ENCODE measurements around the gene GPC6. TPM values are rescaled to one million over a fixed set of nuclear protein-coding genes. Genes with fewer than 3 reads are reported as not detected.

The GPC6 gene
- total RNA-seq, 1 donor from 2014 or later, result 15.6 TPM

DNA sequence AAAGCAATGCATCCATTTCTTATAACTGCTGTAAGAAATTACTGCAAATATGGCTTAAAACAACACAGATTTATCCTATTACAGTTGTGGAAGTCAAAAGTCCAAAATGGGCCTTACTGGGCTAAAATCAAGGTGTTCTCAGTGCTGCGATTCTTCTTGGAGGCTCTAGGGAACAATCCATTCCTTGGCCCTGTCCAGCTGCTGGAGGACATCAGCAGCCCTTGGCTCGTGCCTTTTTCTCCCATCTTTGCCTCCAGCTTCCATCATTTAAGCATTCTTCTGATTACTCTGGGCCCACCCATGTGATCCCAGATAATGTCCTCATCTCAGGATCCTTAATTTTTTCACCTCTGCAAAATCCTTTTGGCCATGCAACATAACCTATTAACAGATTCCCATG is 645.8 kb downstream of the GPC6 start:
- DNase-seq (ENCODE audit: low spot score) (no peak), ATAC-seq (no peak)

DNA sequence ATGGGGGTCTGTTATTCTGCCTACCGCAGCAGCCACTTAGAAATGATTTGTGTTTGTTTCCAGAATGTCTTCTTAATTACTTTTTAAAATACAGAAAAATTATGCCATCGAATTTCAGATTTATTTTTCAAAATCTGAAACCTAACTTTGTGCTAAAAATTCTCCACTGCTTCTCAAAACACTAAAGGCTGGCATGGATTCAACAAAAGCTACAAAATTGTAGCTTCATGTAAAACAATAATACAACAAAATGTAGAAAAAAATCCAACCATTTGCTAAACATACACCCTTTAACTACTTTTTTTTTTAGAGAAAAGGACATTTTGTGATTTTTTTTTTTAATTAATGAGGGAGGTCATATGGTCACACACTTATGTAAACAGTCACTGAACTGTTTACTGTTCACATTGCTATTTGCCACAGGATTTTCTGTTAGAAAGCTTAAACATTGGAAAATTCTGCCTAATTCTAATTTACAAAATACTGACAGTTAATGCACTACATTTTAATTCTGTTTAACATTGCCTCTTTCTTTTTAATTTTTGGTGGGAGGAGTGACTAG is 646.3 kb downstream of the GPC6 start:
- no peak for DNase-seq (ENCODE audit: low spot score)
- ATAC-seq, result no peak

DNA sequence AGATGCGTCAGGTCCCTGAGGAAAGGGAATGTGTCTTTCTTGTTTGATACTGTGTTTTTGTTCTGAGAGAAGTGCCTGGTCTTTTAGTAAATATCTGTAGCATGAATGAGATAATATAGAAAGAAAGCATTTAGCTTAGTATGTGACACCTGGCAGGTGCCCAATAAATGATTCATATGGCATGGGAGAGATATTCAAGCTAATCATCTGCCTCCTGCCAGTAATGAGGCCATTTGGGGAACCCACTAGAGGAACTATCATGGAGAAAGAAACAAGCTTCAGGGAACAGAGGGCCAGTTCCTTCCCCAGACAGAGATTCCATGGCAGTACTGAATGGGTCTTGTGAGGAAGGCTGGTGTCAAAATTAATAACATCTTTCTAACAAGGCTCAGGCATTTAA is 648.9 kb downstream of the GPC6 start:
- DNase-seq (ENCODE audit: low spot score), result no peak
- no peak for ATAC-seq

DNA sequence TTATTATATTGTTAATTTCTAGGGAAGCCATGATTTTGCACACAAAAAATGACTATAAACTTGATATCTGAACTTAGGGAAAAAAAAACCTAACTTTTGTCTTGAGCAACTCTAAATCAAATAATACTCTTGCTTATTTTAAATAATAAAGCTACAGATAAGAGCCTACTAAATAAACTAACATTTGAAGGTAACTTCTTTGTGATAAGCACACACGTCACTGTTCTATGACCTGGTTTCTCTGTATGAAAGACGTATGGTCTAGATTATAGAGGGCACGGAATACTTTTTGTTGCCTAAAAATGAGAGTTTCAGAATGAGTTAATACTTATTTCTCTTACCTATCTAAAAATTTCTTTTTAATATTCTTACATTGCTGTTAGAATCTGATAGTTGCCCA is 649.6 kb downstream of the GPC6 start:
- ATAC-seq, result no peak
- DNase-seq (ENCODE audit: low spot score), result no peak

DNA sequence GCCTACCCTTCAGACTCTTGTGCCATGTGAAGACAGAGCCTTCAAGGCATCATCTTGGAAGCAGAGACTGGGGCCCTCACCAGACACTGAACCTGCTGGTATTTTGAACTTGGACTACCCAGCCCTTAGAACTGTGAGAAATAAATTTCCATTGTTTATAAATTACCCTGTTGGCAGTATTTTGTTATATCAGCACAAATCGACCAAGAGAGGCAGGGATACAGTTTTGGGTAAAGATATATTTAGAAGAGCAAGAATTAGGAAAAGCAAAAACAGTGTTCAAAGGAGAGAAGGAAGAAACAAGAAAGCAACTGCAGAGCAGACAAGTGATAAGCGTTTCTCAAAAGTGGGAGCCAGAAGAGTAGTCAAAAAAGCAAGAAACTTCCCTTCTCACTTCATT is 652.1 kb downstream of the GPC6 start:
- no peak for DNase-seq (ENCODE audit: low spot score)
- no peak for ATAC-seq

- ATAC-seq, result no peak
- DNase-seq (ENCODE audit: low spot score), result no peak
Measured at GRCh38 chr13:93881411-93881810, 654.8 kb downstream of the GPC6 start.

DNA sequence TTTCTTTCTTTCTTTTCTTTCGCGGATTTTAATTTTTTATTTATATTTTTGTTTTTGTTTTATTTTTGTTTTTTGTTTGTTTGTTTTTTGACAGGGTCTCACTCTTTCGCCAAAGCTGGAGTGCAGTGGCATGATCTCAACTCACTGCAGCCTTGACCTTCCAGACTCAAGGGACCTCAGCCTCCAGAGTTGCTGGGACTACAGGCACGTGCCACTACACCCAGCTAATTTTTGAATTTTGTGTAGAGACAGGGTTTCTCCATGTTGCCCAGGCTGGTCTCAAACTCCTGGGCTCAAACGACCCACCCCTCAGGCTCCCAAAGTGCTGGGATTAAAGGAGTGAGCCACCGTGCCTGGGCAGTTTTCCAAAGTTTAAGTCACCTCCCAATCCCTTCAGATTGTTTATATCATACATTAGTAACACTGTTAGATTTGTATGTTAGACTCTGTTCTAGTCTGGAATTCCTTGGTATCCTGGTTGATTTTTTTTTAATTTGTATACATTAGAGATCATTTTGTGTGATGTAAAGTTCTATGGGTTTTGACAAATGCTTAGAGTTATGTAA is 655.6 kb downstream of the GPC6 start:
- ATAC-seq, result no peak
- no peak for DNase-seq (ENCODE audit: low spot score)

DNA sequence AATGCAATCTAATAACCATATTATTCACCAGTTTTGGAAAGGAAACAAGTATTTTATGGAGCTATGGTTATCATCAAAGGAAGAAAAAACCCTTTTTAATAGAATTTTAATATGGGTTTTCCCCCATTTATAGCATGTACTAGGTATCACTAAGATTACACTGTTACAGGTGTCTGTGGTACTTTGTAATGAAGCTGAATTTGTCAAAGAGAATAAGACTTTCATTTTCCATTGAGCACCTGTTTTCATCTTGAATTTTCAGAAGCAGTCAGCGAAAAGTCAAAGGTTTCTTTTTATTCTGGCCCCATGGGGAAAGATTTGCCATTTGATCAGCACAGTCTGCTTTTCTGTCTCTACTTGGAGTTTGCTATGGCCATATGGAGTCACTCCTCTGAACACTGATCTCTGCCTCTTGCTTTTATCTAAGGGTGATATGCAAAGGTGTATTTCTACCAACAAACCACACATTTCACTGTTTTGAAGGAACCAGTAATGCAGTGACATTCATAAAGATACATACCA is 662.9 kb downstream of the GPC6 start:
- no peak for DNase-seq (ENCODE audit: low spot score)
- no peak for ATAC-seq

DNA sequence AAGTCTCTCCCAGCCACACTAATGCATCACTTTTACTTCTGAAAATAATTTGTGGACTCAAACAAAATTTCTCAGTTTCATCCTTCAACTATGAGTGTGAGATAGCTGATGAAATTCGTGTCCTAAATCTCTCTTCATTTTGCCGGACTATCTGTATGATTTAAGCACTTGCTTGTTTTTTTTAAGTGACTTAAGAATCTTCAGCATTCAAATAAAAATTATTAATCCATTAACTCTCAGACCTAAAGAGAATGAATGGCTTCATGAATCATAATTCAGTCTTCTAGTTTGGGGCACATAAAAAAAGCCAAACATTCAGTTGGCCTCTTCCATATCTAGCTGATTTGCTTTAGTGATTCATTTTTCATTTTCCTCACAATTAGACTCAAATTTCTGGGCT is 673.4 kb downstream of the GPC6 start:
- no peak for ATAC-seq

GRCh38 chr13:93900731-93901130 is 674.1 kb downstream of the GPC6 start:
- ATAC-seq, result no peak
- no peak for DNase-seq (ENCODE audit: low spot score)

More for the DNA sequence above, 673.4 kb downstream of the GPC6 start:
- no peak for DNase-seq (ENCODE audit: low spot score)

- ATAC-seq, result no peak
- DNase-seq (ENCODE audit: low spot score), result no peak
Measured at GRCh38 chr13:93903909-93904308, 677.3 kb downstream of the GPC6 start.

GRCh38 chr13:93915269-93915809 is 688.7 kb downstream of the GPC6 start:
- no peak for ATAC-seq

GRCh38 chr13:93922063-93922855 is 695.7 kb downstream of the GPC6 start:
- ATAC-seq, result no peak
- no peak for DNase-seq (ENCODE audit: low spot score)

More at GRCh38 chr13:93915269-93915809, 688.7 kb downstream of the GPC6 start:
- DNase-seq (ENCODE audit: low spot score), result no peak

DNA sequence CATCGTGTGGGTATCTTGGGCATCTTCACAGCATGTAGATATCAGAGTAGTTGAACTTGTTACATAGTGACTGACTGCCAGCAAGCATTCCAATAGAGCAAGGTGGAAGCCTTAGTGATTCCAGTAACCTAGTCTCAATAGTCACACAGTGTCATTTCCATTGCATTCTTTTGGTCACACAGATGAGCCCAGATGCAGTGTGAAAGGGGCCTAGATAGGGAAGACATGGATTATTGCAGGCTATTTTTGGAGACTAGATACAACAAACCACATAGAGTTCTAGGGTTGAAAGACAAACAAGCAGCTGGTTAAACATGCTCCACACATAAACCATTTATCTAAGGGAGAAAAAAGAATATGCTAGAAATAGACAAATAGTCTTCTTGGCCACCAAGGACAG is 699.4 kb downstream of the GPC6 start:
- DNase-seq (ENCODE audit: low spot score), result no peak
- no peak for ATAC-seq

DNA sequence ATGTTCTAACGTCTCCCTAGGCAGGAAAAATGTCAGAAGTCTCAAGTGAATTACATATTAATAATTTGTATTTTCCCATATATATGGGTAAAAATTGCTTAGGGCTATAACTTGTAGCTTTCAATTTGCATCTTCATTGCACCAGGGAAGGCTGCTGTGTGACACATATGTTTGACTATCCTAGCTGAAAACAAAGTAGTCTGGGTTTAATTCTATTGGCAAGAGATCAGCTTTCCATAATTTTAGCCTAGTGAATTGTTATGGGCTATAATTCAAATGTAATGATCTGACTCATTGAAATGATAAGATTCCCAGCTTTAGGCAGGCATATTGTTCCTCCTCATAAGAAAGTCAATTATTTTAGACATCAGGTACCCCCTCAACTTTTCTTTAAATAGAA is 699.8 kb downstream of the GPC6 start:
- DNase-seq (ENCODE audit: low spot score), result no peak

DNA sequence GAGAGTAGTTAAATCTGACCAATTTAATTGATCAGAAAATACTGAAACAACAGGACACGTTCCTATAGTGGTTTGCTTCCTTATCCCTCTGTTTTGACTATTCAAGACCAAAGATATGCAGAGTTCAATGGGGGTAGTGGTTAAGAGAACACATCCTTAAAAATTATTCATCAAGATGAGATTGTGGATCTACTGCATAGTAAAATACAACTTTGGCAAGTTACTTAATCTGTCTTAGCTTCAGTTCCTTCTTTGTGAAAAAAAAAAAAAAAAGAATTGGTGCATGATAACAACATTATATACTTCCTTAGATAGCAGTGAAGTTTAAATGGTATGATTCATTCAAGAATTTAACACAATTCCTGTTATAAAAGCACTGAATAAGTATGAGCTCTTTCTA is 700.8 kb downstream of the GPC6 start:
- ATAC-seq, result no peak
- no peak for DNase-seq (ENCODE audit: low spot score)

More for the DNA sequence above, 699.8 kb downstream of the GPC6 start:
- ATAC-seq, result no peak

- DNase-seq (ENCODE audit: low spot score), result no peak
- no peak for ATAC-seq
Measured at GRCh38 chr13:93932901-93933300, 706.3 kb downstream of the GPC6 start.

GRCh38 chr13:93936901-93937300 is 710.3 kb downstream of the GPC6 start:
- ATAC-seq (no peak), DNase-seq (ENCODE audit: low spot score) (no peak)

GRCh38 chr13:93941444-93941843 is 714.8 kb downstream of the GPC6 start:
- no peak for DNase-seq (ENCODE audit: low spot score)
- no peak for ATAC-seq

GRCh38 chr13:93942016-93942415 is 715.4 kb downstream of the GPC6 start:
- ATAC-seq (no peak), DNase-seq (ENCODE audit: low spot score) (no peak)

- DNase-seq (ENCODE audit: low spot score) (no peak), ATAC-seq (no peak)
Measured at GRCh38 chr13:93945621-93946020, 719.0 kb downstream of the GPC6 start.

- ATAC-seq (no peak), DNase-seq (ENCODE audit: low spot score) (no peak)
Measured at GRCh38 chr13:93946994-93947393, 720.4 kb downstream of the GPC6 start.
